Measurements from ENCODE around the gene SEMA3B.
"Not testable (repeated sequence)": the region's sequence is repeated elsewhere in the genome, so short reads cannot be mapped to it uniquely, and the experiment has no call there.

Gene SEMA3B

DNA sequence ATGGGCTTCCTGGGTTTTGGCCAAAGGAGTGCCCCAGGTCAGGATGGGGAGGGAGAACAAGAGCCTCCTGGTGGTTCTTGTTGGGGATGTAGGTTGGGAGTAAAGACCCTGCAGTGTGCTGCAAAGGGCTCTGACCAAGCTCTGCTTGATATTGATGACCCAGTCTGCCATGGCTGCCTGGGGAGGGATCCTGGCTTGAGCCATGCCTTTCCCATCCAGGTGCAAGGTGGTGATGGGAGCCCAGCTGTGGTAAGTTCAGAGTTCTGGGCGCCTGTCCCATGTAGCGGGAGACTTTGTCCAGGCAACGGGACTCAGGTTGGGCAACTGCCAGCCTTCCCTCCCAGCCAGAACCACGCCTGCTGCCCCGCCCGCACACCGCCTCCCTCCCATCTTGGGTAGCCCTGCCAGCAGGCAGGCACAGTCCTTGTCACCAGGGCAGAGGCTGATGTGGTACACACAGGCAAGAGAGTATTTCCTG is 30.4 kb upstream of the SEMA3B start:
- DNase-seq: no peak

DNA sequence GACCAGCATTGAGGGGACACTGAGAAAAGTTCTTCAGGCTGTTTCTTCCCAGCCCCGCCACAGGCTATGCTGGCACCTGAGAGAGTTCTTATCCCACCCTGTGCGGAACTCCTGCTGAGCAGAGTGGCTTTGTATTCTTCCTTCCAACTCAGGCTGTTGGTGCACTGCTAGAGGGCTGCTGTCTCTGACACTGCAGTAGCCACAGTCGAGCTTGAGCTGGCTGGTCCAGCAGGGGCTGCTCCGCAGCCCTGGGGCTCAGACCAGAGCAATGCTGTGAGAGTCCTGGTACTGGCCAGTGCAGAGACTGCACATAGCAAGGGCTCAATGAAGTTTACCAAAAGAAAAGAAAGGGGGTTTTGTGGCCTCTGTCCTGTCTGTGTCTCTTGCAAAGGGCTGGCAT is 29.3 kb upstream of the SEMA3B start:
- no peak for DNase-seq

DNA sequence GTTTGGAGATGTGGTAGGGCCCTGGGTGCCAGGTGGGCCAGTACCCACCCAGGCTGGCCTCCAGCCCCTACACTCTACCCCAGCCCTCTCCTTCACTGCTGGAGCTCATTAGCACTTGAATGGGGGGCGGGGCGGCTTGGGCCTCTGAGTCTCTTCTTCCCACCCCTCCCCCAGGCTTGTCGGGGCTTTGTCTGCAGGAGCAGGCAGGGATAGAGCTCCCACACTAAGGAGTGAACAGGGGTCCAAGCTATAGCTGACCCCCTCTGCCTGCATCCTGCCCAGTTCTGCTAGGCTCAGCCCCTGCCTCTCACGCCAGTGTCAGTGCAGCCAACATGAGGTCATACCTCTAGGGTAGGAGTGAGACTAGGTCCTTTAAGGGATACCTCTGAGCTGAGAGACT is 27.8 kb upstream of the SEMA3B start:
- DNase-seq: no peak

- DNase-seq: no peak
Measured at GRCh38 chr3:50241713-50242380, 27.1 kb upstream of the SEMA3B start.

GRCh38 chr3:50242381-50242770 is 26.6 kb upstream of the SEMA3B start:
- DNase-seq: no peak

GRCh38 chr3:50242851-50243542 is 25.9 kb upstream of the SEMA3B start:
- no peak for DNase-seq

GRCh38 chr3:50243543-50243895 is 25.4 kb upstream of the SEMA3B start:
- DNase-seq: no peak

DNA sequence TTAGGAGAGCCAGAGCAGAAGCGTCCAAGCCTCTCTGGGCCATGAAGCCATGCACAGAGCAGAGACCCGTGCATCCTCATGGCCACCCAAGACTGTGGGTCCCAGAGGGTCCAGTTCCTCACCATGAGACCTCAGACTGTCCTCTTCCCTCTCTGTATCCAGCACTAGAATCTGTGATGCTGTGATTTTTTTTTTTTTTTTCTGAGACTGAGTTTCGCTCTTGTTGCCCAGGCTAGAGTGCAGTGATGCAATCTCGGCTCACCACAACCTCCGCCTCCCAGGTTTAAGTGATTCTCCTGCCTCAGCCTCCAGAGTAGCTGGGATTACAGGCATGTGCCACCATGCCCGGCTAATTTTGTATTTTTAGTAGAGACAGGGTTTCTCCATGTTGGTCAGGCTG is 24.1 kb upstream of the SEMA3B start:
- not testable (repeated sequence) for DNase-seq

GRCh38 chr3:50245251-50245745 is 23.6 kb upstream of the SEMA3B start:
- DNase-seq: no peak

- DNase-seq: peak; percentile 58 to 71
Measured at GRCh38 chr3:50245831-50246516, 23.0 kb upstream of the SEMA3B start.

DNA sequence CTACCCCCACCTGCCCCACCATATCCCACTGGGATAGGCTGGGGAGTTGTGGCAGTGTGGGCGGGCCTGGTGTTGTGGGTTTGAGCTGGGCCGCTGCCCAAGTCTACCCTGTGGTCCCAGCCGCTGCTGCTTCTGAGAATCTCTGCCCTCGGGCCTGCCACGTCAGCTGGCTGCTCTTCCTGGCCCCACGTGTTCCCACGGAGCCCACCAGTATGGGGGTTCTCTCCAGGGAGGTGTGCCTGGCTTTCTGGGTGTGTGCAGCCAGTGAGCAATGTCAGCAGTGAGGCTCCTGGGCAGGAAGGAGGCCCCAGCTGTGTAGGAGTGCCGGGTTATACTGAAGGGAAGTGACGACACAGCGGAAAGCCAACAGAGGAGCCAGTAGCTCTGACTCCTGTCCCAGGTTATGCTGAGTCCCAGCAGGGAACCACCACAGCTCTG is 22.4 kb upstream of the SEMA3B start:
- peak; percentile 60 to 87 for DNase-seq

DNA sequence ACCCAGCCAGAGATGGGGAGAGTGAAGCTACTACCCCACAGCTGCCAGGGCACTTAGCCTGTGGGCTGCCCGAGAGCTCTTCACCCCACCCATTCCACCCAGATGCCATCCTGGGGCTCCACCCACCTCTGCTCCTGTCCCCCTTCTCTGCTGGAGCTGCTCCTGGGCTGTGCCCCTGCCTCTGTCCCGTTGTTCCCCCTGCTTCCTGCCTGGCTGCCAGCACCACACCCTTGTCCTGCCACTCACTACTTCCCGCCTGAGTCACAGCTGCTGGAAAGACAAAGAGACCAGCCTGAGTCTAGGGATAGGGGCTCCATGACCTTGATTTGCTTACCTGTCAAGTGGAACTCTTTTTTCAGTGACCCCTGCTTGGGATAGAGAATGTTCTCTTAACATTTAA is 20.6 kb upstream of the SEMA3B start:
- DNase-seq: peak in 1 of 2 experiments; percentile 62

DNA sequence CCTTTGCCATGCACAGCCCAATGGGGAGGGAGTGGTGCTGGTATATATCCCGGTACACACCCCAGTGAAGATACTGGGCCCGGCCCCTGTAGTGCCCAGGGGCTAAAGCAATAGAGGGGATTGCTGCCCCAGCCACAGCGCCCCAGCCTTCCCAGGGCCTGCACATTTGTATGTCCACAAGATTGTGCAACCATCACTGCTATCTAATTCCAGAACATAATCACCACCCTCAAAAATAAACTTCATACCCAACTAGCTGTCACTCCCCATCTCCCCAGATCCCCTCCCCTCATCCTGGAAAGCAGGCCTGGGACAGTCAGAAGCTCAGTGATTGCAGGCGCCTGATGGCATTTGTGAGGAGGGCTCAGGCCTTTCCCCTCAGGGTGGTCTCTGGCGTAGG is 19.5 kb upstream of the SEMA3B start:
- no peak for DNase-seq

DNA sequence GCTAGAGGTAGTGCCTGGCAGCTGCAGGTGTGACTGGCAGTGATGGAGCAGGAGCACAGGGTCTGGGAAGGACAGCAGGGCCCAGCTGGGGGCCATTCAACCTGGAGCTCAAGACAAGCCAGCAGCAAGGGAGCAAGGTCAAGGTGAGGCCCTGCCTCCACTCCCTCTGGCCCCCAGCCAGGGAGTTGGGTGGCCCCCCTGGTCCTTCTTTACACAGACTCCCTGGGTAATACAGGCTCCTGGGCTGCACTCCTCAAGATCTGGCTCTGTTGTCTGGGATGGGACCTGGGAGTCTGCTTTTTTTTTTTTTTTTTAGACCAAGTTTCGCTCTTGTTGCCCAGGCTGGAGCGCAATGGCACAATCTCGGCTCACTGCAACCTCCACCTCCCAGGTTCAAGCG is 18.4 kb upstream of the SEMA3B start:
- DNase-seq: no peak

- DNase-seq: no peak
Measured at GRCh38 chr3:50251220-50251619, 17.7 kb upstream of the SEMA3B start.

DNA sequence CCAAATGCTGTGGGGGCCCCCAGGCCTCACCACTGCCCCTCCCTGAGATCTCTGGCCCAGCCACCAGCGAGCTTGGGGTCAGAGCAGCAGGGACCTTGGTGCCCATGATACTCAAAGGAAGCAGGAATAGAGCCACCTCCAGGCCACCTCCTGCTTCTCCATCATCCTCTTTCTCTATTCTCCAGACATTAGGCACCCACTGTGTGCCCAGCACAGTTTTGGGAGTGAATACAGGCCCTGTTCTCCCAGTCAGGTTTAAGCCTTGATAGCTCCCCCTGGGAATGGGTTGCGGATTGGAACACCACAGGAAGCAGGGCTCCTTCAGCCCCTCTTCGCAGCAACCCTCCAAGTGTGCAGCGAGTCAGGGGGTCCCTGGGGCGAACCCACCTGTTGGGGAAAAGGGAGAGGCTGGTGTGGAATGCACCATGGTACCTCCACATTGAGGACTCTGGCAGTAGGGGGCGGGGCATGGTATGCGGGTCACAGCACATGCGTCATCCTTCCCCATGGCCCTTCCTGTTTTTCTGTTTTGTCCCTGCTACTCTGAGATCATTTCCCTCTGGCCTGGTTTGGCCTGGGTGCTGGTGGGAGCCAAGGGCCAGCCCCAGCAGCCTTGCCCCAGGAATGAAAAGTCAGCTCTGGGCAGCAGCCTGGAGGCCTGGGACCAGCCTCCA is 14.2 kb upstream of the SEMA3B start:
- peak in 1 of 2 experiments; percentile 20 for DNase-seq

DNA sequence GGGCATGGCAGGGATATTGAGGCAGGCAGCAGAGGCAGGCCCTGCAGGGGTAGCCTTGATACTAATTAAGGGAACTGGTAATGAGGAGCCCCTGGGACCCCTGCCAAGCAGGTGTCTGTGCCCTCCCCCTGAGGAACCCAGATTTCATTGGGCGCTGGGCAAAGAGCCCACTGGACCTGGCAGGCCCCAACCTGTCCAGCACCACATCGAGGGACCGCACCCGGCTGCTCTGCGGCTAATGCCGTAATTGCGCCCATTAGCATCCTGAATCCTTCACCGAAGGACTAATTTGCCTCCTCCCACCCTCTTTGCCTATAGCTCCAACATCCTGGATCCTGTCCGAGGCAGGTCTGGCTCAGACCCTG is 13.7 kb upstream of the SEMA3B start:
- DNase-seq: no peak

GRCh38 chr3:50256978-50257890 is 11.7 kb upstream of the SEMA3B start:
- DNase-seq: no peak

DNA sequence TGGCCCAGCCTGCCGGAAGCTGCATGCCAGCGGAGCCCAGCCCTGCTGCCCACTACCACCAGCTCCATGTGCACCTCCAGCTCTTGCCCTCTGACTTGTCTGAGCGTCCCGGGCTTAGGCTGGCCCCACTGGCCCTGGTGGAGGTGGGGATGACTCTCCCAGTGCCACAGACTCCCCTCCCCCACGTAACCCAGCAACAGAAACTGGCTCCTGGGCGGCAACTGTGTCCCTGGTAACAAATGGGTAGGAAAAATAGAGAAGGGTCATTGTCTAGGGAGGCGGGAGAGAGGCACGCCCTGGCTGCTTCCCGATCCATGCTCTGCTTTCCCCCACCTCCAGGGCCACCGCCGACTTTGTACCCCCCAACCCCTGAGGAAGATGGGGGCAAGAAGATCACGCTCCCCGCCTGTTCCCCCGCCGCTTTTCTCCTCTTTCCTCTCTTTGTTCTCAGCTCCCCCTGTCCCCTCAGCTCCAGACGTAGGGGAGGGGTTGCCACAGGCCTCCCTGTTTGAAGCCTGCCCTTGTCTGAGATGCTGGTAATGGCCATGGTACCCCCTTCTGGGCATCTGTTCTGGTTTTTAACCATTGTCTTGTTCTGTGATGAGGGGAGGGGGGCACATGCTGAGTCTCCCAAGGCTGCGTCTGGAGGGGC is 10.8 kb upstream of the SEMA3B start:
- DNase-seq: no peak

DNA sequence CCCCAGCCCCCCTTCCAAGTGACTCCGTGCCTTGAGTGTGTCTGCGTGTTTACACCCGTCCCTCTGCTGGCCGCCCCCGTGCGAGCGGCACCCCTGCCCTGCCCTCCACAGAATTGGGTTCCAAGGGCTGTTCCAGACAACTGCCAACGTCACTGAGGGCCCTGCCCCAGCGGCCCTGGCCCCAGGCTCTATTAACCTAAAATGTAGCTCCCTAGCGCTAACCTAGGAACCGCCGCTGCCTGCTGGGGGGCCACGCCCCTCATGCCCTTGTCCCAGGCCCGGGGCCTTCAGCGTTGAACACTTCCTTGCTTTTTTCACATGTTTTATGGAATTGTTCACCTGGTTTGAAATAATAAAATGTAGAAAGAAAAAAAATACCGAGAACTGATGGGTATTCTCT is 10.0 kb upstream of the SEMA3B start:
- DNase-seq: no peak

DNA sequence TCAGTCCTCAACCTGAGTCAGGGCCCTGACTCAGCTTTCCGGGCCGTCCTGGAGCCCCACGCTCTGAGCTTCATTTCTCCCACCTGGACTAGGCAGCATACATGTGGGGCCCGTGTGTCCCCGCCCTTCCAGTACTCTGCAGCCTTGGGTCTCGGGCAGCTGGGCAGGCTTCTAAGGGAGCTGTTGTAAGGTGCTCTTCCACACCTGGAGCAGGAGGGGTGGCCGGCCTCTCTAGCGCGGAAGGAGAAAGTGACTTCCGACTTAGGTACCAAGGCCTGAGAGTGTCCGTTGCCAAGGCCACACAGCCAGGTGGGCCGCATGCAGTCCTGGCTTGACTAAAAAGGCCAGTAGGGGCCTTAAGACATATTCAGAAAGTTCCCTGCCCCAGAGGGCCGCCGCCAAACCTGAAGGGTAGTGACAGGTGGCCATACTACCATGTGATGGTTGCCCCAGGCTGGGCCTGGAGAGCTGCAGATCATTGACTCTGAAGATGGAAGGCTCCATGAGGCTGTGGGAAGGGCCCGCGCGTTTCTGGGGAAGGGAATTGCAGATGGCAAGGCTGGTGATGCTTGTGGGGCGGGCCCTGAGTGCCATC is 9.4 kb upstream of the SEMA3B start:
- DNase-seq: no peak
